Prostate gland (tissue), 2 donors: ENCODE data around the gene DDX3X.

Experiments used
- CTCF ChIP-seq, 4 experiments: fragments of 200-600 bp in 2 of 4; fragments of 450-650 bp in 2 of 4; sonication (generic) in 2 of 4; IDR thresholded peaks; 1 replicate in 3 of 4; 2 replicates in 1 of 4; pipeline ENCODE4 v1.5.1; 2016 to 2019; ENCODE audit warnings: antibody characterized with exemption in 4 of 4, mild to moderate bottlenecking in 2 of 4, moderate library complexity in 2 of 4
- POLR2A ChIP-seq: fragments of 450-650 bp; IDR thresholded peaks from one replicate; pipeline ENCODE4 v1.6.1; 2016; ENCODE audit warnings: antibody characterized with exemption, mild to moderate bottlenecking

GRCh38 chrX:41312786-41313185 is 21.2 kb upstream of the DDX3X start:
- TF ChIP-seq CTCF (IDR thresholded peaks at IDR 0.05) (no peak), POLR2A (no peak)
